SU-DHL-6 (cell line): ENCODE results near the gene MEIOB.

Experiments used
- H2AFZ ChIP-seq: fragments of 200-600 bp; sonication (generic); 2 replicates; pipeline ENCODE4 v1.6.1; 2014; ENCODE audit warnings: low read depth, mild to moderate bottlenecking, moderate library complexity, mixed read lengths, antibody characterized with exemption, low read length; ENCODE audit not compliant: severe bottlenecking
- H3F3A ChIP-seq: fragments of 200-600 bp; shearing (Covaris generic); 2 replicates; pipeline ENCODE4 v1.6.0; 2016; ENCODE audit warnings: antibody characterized with exemption, mild to moderate bottlenecking; ENCODE audit not compliant: insufficient read depth
- H3K27ac ChIP-seq: fragments of 200-600 bp; sonication (generic); 2 replicates; pipeline ENCODE4 v1.5.1; 2016; ENCODE audit warnings: low read depth, mild to moderate bottlenecking, low read length, moderate library complexity, mixed read lengths
- H3K27me3 ChIP-seq: fragments of 200-600 bp; sonication (generic), shearing (Covaris generic); 2 replicates; pipeline ENCODE4 v1.6.0; 2014; ENCODE audit warnings: mild to moderate bottlenecking, low read length
- H3K36me3 ChIP-seq: fragments of 200-600 bp; sonication (generic); 2 replicates; pipeline ENCODE4 v1.6.1; 2014; ENCODE audit warnings: mild to moderate bottlenecking, low read length, mixed read lengths
- H3K4me2 ChIP-seq: fragments of 300-600, 200-600 bp; shearing (Covaris generic), sonication (generic); 2 replicates; pipeline ENCODE4 v1.6.0; 2014; ENCODE audit warnings: low read length, low read depth, mild to moderate bottlenecking; ENCODE audit not compliant: poor library complexity, severe bottlenecking
- H3K4me3 ChIP-seq: fragments of 200-600 bp; sonication (generic); 2 replicates; pipeline ENCODE4 v1.5.1; 2014; ENCODE audit warnings: antibody characterized with exemption, low read length, mild to moderate bottlenecking, mixed read lengths; ENCODE audit not compliant: insufficient read depth, poor library complexity, severe bottlenecking
- H3K79me2 ChIP-seq: fragments of 200-600 bp; sonication (generic); 2 replicates; pipeline ENCODE4 v1.6.1; 2014; ENCODE audit warnings: mild to moderate bottlenecking, low read length, moderate library complexity; ENCODE audit not compliant: insufficient read depth
- H3K9ac ChIP-seq: fragments of 200-600 bp; sonication (generic); 2 replicates; pipeline ENCODE4 v1.7.0; 2014; ENCODE audit warnings: mild to moderate bottlenecking, low read length
- H3K9me2 ChIP-seq: fragments of 200-600 bp; sonication (generic); replicated peaks from 2 replicates; pipeline ENCODE4 v1.6.1; 2014; ENCODE audit warnings: low read length; ENCODE audit not compliant: insufficient read depth
- H3K9me3 ChIP-seq: fragments of 200-600 bp; sonication (generic); 2 replicates; pipeline ENCODE4 v1.6.1; 2014; ENCODE audit warnings: low read length, mixed read lengths; ENCODE audit not compliant: insufficient read depth
- H4K20me1 ChIP-seq: fragments of 200-600 bp; sonication (generic); 2 replicates; pipeline ENCODE4 v1.6.1; 2014; ENCODE audit warnings: low read depth, mild to moderate bottlenecking, antibody characterized with exemption, low read length, moderate library complexity, mixed read lengths
- EZH2phosphoT487 ChIP-seq: fragments of 200-600 bp; sonication (generic), shearing (Covaris generic); conservative IDR thresholded peaks from 2 replicates; pipeline ENCODE4 v1.6.1; 2018; ENCODE audit warnings: mild to moderate bottlenecking, antibody characterized with exemption, low read length, moderate library complexity, mixed read lengths
- TF ChIP-seq, protein P1 (sequence below): fragments of 200-600 bp; sonication (generic); IDR thresholded peaks from one replicate; pipeline ENCODE4 v1.5.1; 2017; ENCODE audit warnings: antibody characterized with exemption, mild to moderate bottlenecking, low read length, moderate library complexity; ENCODE audit not compliant: insufficient read depth, poor library complexity, severe bottlenecking

Gene MEIOB

DNA sequence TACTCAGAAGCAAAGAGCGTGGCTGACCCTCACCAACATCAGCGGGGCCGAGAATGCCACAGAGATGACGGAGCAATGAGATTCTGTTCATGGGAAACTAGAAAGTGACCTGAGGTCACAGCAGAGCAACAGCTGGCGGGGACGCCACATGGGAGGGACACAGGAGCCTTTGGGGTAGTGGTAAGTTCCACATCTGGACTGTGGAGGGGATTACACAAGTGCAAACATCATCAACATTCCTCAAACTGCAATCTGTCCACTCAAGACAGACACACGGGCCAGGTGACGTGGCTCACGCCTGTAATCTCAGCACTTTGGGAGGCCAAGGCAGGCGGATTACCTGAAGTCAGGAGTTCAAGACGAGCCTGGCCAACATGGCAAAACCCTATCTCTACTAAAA lies 56.5 kb downstream of the MEIOB start:
- no peaks in the 10 kb centered on the region for H3K36me3 ChIP-seq
- H3K9me3 ChIP-seq: no peaks in the 10 kb centered on the region
- H3K79me2 ChIP-seq: no peaks in the 10 kb centered on the region
- H3F3A ChIP-seq: no peaks in the 10 kb centered on the region
- no peak overlapping the region for H2AFZ ChIP-seq
- H4K20me1 ChIP-seq: no peaks in the 10 kb centered on the region
- no peak overlapping the region for H3K27ac ChIP-seq
- TF ChIP-seq EZH2phosphoT487: no peak
- TF ChIP-seq, protein P1, sequence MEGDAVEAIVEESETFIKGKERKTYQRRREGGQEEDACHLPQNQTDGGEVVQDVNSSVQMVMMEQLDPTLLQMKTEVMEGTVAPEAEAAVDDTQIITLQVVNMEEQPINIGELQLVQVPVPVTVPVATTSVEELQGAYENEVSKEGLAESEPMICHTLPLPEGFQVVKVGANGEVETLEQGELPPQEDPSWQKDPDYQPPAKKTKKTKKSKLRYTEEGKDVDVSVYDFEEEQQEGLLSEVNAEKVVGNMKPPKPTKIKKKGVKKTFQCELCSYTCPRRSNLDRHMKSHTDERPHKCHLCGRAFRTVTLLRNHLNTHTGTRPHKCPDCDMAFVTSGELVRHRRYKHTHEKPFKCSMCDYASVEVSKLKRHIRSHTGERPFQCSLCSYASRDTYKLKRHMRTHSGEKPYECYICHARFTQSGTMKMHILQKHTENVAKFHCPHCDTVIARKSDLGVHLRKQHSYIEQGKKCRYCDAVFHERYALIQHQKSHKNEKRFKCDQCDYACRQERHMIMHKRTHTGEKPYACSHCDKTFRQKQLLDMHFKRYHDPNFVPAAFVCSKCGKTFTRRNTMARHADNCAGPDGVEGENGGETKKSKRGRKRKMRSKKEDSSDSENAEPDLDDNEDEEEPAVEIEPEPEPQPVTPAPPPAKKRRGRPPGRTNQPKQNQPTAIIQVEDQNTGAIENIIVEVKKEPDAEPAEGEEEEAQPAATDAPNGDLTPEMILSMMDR: no peak
- H3K9me2 ChIP-seq: no peaks in the 10 kb centered on the region
- H3K9ac ChIP-seq: no peak overlapping the region
- no peaks in the 10 kb centered on the region for H3K27me3 ChIP-seq
- no peak overlapping the region for H3K4me2 ChIP-seq
- H3K4me3 ChIP-seq: no peak overlapping the region

DNA sequence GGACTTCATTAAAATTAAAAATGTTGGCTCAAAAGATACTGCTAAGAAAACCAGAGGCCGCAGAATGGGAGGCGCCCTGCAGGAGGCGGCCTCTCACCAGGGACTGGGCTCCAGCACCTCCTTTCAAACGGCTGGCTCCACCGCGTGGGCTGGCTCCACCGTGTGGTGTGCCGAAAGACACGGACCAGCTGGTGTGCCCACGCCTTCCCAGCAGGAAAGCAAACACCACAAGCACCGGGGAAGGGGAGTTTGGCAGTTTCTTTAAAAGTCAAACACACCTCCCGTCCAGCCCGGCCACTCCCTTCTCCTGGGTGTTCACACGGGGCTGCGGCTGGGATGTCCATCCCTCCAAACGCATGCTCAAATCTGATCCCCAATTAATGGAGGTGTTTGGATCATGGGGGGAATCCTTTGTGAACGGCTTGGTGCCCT lies 59.2 kb downstream of the MEIOB start:
- no peaks in the 10 kb centered on the region for H3K9me3 ChIP-seq
- no peaks in the 10 kb centered on the region for H3K9me2 ChIP-seq
- no peak overlapping the region for H3K4me3 ChIP-seq
- H3K4me2 ChIP-seq: no peak overlapping the region
- no peak overlapping the region for H3K27ac ChIP-seq
- no peak overlapping the region for H2AFZ ChIP-seq
- H3F3A ChIP-seq: no peaks in the 10 kb centered on the region
- H4K20me1 ChIP-seq: no peaks in the 10 kb centered on the region
- H3K79me2 ChIP-seq: no peaks in the 10 kb centered on the region
- TF ChIP-seq, protein P1: no peak
- no peak for TF ChIP-seq EZH2phosphoT487
- H3K9ac ChIP-seq: no peak overlapping the region
- H3K36me3 ChIP-seq: no peaks in the 10 kb centered on the region
- H3K27me3 ChIP-seq: no peaks in the 10 kb centered on the region

DNA sequence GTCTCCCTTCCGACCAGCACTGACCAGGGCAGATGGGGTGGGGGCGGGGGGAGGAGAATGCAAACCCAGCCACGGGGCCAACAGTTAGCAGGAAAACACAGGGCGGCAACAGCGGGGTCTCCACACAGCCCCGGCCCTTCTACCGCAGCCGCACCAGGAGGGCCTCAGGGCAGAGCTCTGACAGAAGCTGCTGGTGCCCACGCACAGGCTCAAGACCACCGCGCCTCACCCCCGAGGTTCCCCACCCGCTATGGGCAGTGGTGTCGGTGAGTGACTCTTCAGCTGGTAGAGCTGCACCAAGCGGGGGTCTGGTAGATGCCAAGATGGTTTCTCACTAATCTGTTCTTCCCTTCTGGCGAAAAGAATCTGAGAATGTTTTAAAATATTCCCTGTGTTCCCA lies 61.4 kb downstream of the MEIOB start:
- Histone ChIP-seq H3K79me2 (no peaks in the 10 kb centered on the region), H3K36me3 (no peaks in the 10 kb centered on the region), H3K4me3 (no peak overlapping the region), H4K20me1 (no peaks in the 10 kb centered on the region), H3F3A (no peaks in the 10 kb centered on the region), H3K9me2 (no peaks in the 10 kb centered on the region), H3K9me3 (no peaks in the 10 kb centered on the region), H3K27ac (no peak overlapping the region), H3K4me2 (no peak overlapping the region), H3K9ac (no peak overlapping the region), H2AFZ (no peak overlapping the region), H3K27me3 (no peaks in the 10 kb centered on the region)
- TF ChIP-seq, protein P1: no peak

DNA sequence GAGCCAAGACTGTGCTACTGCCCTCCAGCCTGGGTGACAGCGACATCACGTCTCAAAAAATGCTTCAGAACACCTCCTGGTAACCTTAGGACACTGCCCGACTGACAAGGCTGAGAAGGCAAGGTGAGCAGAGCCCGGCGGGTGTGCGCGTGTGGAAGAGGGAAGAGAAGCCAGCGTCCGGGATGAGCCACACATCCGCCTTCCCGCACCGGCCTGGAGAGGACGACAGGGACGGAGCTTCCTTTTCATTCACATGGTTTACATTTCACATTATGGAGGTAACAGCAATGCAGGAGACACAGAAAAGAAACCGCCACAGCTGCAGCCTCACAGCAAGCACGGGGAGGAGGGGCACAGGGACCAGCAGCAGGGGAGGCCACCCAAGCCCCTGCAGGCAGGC lies 61.9 kb downstream of the MEIOB start:
- no peaks in the 10 kb centered on the region for H3K79me2 ChIP-seq
- H3K9me3 ChIP-seq: no peaks in the 10 kb centered on the region
- H3K27me3 ChIP-seq: no peaks in the 10 kb centered on the region
- no peaks in the 10 kb centered on the region for H3K36me3 ChIP-seq
- no peaks in the 10 kb centered on the region for H3F3A ChIP-seq
- no peaks in the 10 kb centered on the region for H3K9me2 ChIP-seq
- no peak overlapping the region for H3K4me2 ChIP-seq
- no peaks in the 10 kb centered on the region for H4K20me1 ChIP-seq
- no peak overlapping the region for H3K4me3 ChIP-seq
- H3K9ac ChIP-seq: no peak overlapping the region
- H2AFZ ChIP-seq: no peak overlapping the region
- no peak overlapping the region for H3K27ac ChIP-seq
- TF ChIP-seq, protein P1: no peak
- TF ChIP-seq EZH2phosphoT487: no peak
